GM21786 (cell line): ENCODE results near the gene FOXS1.

Experiments used
- ATAC-seq: cut with Tn5 transposase; IDR thresholded peaks from one replicate; pipeline ENCODE4 v1.9.1; 2021; ENCODE audit not compliant: unreplicated experiment

Gene FOXS1

DNA sequence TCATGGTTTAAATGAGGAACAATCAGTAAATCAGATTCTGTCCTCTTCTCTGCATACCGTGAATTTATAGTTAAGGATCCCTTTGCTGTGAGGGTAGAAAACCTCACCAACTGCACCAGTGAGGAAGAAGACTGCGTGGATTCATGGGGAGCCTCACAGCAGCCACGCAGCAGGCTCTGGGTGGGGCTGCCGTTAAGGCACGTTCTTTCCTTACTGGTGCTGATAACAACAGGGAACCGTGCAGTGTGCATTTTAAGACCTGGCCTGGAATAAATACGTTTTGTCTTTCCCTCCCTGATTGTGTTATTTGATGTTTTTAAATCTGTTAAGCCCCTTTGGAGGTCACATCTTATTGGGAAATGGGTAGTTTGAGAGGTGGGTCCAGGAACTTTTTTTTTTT is 43.9 kb downstream of the FOXS1 start:
- ATAC-seq, result no peak

- ATAC-seq, result no peak
Observed at GRCh38 chr20:31797364-31797763, 48.0 kb downstream of the FOXS1 start.
